Measurements from ENCODE around the gene ZBTB24. TPM values are rescaled to one million over a fixed set of nuclear protein-coding genes. Genes with fewer than 3 reads are reported as not detected.

Gene ZBTB24
- polyA plus RNA-seq, 3 donors = 3.1 to 4.7 (median 3.4) TPM

GRCh38 chr6:109483735-109484057 is 677 bp upstream of the ZBTB24 start:
- no CpG with 5 or more reads among the region's 6 CpGs for WGBS (ENCODE audit: insufficient coverage)
- H3K27ac Mint-ChIP-seq = peak overlapping the region in 3 of 7 donors; percentile 15 to 81 (median 32)
- peaks cover 23% of the 10 kb centered on the region in 2 donors for H3K36me3 Mint-ChIP-seq
- H3K4me3 Mint-ChIP-seq = peak overlapping the region; percentile 66 to 88
- Histone ChIP-seq H4K20me1 (ENCODE audit: insufficient read depth, low read length) (peaks cover 5% of the 10 kb centered on the region), H3K27ac (ENCODE audit: low read depth in 1 of 2, low read length in 2 of 2) (no peak overlapping the region), H3K4me2 (replicated peaks; ENCODE audit: extremely low read depth, low read length, poor library complexity, severe bottlenecking) (peak overlapping the region; percentile 72), H3K9me3 (replicated peaks in 1 of 2; ENCODE audit: control insufficient read depth in 1 of 2, insufficient read depth in 1 of 2, low read length in 2 of 2) (no peaks in the 10 kb centered on the region), H3K9ac (ENCODE audit: insufficient read depth, low read length, poor library complexity, severe bottlenecking) (no peak overlapping the region), H3K79me2 (ENCODE audit: insufficient read depth, low read length) (peaks cover 41% of the 10 kb centered on the region), H2AFZ (ENCODE audit: insufficient read depth, low read depth, low read length, poor library complexity, severe bottlenecking) (peak overlapping the region; percentile 71), H3K4me1 (ENCODE audit: control insufficient read depth in 1 of 2, insufficient read depth in 2 of 2, low read length in 2 of 2) (peaks cover 35 to 42% of the 10 kb centered on the region in 2 donors), H3K36me3 (replicated peaks in 1 of 2; ENCODE audit: control insufficient read depth in 1 of 2, insufficient read depth in 2 of 2, low read length in 2 of 2) (peaks cover 7 to 19% of the 10 kb centered on the region in 2 donors), H3K27me3 (ENCODE audit: control insufficient read depth in 2 of 2, insufficient read depth in 2 of 2, low read length in 2 of 2) (no peaks in the 10 kb centered on the region), H3K4me3 (replicated peaks in 1 of 3; ENCODE audit: low read depth in 2 of 3, low read length in 3 of 3) (peak overlapping the region; percentile 27 to 68 (median 66))
- peaks cover 1 to 10% (median 4%) of the 10 kb centered on the region in 3 donors for H3K27me3 Mint-ChIP-seq (ENCODE audit: low read depth in 3 of 3)
- TF ChIP-seq CTCF (IDR thresholded peaks at IDR 0.05) = no peak
- intact Hi-C loops (cut with micrococcal nuclease) = loop anchor here (2.0 to 5.0 kb wide), 3 partner anchors 29 to 41 kb away; partner anchors contain the start of genes PPIL6 (in 2 of the 2), SMPD2 (in 2 of the 2) and MICAL1 (in 1 of the 2)
- peaks cover 38% of the 10 kb centered on the region for H3K4me1 Mint-ChIP-seq
- peak in 1 of 3 donors; percentile 63 for DNase-seq
- no peaks in the 10 kb centered on the region for H3K9me3 Mint-ChIP-seq

- intact Hi-C loops (cut with micrococcal nuclease) = loop anchor here (5.0 kb wide), 2 partner anchors 39 to 41 kb away; partner anchors contain the start of genes PPIL6 (in 2 of the 2) and SMPD2 (in 2 of the 2)
- H3K9me3 ChIP-seq (replicated peaks in 1 of 2; ENCODE audit: control insufficient read depth in 1 of 2, insufficient read depth in 1 of 2, low read length in 2 of 2) = no peaks in the 10 kb centered on the region
- no peak overlapping the region for H3K9ac ChIP-seq (ENCODE audit: insufficient read depth, low read length, poor library complexity, severe bottlenecking)
- no peaks in the 10 kb centered on the region for H3K9me3 Mint-ChIP-seq
- peaks cover 35 to 47% of the 10 kb centered on the region in 2 donors for H3K4me1 ChIP-seq (ENCODE audit: control insufficient read depth in 1 of 2, insufficient read depth in 2 of 2, low read length in 2 of 2)
- TF ChIP-seq CTCF (IDR thresholded peaks at IDR 0.05) = no peak
- peaks cover 0 to 7% (median 4%) of the 10 kb centered on the region in 3 donors for H3K27me3 Mint-ChIP-seq (ENCODE audit: low read depth in 3 of 3)
- H3K27me3 ChIP-seq (ENCODE audit: control insufficient read depth in 2 of 2, insufficient read depth in 2 of 2, low read length in 2 of 2) = no peaks in the 10 kb centered on the region
- H3K4me3 Mint-ChIP-seq = peak overlapping the region; percentile 2 to 18
- H2AFZ ChIP-seq (ENCODE audit: insufficient read depth, low read depth, low read length, poor library complexity, severe bottlenecking) = no peak overlapping the region
- peaks cover 42 to 44% of the 10 kb centered on the region in 2 donors for H3K36me3 Mint-ChIP-seq
- peaks cover 28% of the 10 kb centered on the region for H4K20me1 ChIP-seq (ENCODE audit: insufficient read depth, low read length)
- no peak overlapping the region for H3K4me2 ChIP-seq (replicated peaks; ENCODE audit: extremely low read depth, low read length, poor library complexity, severe bottlenecking)
- no peak for DNase-seq
- no peak overlapping the region for H3K27ac Mint-ChIP-seq
- peaks cover 16 to 43% of the 10 kb centered on the region in 2 donors for H3K36me3 ChIP-seq (replicated peaks in 1 of 2; ENCODE audit: control insufficient read depth in 1 of 2, insufficient read depth in 2 of 2, low read length in 2 of 2)
- H3K79me2 ChIP-seq (ENCODE audit: insufficient read depth, low read length) = peaks cover 63% of the 10 kb centered on the region
- H3K4me1 Mint-ChIP-seq = peaks cover 51% of the 10 kb centered on the region
- no peak overlapping the region for H3K4me3 ChIP-seq (replicated peaks in 1 of 3; ENCODE audit: low read depth in 2 of 3, low read length in 3 of 3)
- WGBS (ENCODE audit: insufficient coverage) = 98% methylated on average over 7 of the region's 7 CpGs
- H3K27ac ChIP-seq (ENCODE audit: low read depth in 1 of 2, low read length in 2 of 2) = no peak overlapping the region
Measured at GRCh38 chr6:109480993-109481480, 2.0 kb downstream of the ZBTB24 start.
